GM19238 (cell line): ENCODE data around the gene PLEKHO1.

ENCODE experiments used
- DNase-seq: peaks from one replicate; pipeline ENCODE4 v3.0.0; 2011; ENCODE audit warnings: low spot score; ENCODE audit not compliant: insufficient read length

Gene PLEKHO1

DNA sequence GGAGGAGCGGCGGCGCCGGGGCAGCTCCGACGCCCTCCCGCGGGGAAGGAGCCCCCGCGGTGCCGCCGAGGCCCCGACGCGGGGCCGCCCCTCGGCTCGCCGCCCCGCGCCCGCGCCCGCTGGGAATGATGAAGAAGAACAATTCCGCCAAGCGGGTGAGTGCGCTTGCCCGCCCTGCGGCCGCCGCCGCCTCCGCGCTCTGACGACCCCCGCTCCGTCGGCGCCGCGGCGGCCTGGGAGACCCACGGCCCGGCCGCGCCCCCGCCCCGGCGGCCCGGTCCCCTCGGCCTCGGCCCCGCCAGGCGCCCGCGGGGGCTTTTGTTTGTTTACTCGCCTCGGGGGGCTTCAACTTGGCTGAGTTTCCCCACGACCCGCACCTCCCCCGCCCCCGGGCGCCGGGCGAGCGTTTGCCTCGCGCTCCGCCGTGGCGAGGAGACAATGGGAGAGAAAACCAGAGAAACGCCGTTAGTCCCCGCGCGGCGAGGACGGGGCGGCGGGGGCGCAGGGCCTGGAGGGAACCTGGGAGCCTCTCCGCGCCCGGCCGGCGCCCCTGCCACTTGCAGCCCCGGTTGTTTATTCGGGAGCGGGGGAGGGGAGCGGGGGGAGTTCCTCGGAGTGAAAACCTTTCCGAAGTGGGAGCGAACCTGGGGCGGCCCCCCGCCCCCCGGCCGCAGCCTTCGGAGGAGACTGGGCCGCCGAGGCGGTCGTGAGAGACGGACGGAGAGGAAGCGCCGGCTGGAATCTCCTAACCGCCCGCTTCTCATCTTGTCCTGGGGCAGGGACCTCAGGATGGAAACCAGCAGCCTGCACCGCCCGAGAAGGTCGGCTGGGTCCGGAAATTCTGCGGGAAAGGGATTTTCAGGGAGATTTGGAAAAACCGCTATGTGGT, 661 bp downstream of the PLEKHO1 start:
- DNase-seq: no peak

DNA sequence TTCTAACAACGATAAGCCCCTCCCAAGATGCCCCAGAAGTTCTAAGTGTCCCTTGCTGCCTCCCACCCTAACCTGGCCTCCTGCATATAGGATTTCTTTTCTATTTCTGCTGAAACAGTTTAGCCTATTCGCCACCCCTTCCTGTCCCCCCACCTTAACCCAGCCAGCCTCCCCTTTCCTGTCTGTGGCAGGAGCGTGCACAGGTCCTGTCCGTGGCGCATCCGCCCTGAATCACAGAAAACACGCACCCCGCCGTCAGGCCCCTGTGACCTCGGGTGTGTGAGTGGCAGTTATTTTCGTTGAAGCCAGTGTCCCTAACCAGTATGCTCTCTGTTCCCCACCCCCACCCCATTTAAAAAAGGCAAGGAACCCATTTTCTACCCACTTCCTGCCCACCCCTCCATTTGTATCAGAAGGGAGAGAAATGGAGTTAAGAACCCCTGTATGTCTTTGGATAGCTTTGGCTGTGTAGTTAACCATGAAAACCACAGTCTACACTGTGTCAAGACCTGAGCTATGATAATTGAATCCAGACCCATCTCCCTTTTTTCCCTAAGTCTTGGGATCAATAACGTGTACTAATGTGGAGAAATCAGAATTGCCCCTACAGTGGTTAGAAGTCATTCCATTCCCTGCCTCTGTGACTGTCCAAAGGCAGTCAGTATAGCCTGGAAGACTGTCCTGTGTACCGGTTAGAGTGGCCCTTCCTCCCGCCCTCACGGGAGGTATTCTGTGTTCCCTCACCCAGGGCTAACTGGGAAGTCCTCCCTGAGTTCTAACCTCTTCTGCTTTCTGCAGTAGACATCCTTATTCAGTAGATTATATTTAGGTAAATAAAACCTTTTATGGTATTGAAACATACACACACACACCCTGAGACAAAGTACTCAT, 1.8 kb downstream of the PLEKHO1 start:
- DNase-seq: peak; percentile 63

DNA sequence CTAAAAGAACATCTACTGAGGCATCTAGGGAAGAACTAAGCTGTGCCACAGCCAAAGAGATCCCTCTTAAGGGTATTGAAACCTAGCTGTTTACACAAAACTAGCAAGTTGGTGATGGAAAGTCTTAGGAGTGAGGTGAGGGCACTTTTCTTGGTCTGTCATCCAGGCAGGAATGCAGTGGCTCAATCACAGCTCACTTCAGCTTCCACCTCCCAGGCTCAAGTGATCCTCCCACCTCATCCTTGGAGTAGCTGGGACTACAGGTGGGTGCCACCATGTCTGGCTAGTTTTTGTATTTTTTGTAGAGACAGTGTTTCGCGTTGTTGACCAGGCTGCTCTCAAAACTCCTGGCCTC, 2.4 kb downstream of the PLEKHO1 start:
- DNase-seq: no peak

DNA sequence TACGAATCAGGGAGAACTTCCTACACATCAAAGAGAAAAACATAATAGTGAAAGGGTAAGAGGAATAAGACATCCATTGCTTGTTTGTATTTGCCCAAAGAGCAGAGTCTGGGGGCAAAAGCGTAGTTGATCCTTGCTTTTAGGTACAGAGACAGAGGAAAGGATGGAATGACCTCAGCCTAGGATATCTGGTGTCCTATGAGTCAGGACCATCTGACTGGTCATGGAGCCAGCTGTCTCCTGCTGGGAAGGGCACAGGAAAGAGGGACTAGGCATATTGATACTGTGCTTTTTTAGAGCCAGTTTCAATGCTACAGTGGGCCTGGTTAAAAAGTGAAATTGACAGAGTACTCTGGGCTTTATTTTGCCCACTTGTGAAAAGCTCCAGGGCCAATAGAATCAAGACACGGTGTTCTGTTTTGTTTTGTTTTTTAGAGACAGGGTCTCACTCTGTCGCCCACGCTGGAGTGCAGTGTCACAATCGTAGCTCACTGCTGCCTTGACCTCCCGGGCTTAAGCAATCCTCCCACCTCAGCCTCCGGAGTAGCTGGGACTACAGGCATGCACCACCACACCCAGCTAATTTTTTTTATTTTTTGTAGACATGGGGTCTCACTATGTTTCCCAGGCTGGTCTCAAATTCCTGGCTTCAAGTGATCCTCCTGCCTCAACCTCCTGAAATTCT, 3.2 kb downstream of the PLEKHO1 start:
- DNase-seq: no peak

DNA sequence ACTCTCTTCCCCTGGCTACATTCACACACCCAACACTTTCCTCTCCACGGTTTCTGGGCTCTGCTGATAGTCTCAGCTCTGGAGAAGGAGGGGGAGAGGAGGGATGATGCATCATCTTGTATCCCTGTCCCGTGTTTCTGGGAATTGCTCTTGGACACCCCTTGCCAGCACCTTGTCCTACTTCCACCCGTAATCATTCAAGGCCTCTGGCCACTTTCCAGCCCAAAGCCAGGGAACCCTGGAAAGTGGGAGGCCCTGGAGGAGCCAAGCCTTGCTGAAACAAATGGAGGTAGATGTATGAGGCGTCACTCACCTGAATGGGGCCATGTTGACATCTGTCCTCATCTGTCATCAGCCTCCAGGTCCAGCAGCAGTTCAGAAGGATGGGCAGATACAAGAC, 4.4 kb downstream of the PLEKHO1 start:
- DNase-seq: no peak

DNA sequence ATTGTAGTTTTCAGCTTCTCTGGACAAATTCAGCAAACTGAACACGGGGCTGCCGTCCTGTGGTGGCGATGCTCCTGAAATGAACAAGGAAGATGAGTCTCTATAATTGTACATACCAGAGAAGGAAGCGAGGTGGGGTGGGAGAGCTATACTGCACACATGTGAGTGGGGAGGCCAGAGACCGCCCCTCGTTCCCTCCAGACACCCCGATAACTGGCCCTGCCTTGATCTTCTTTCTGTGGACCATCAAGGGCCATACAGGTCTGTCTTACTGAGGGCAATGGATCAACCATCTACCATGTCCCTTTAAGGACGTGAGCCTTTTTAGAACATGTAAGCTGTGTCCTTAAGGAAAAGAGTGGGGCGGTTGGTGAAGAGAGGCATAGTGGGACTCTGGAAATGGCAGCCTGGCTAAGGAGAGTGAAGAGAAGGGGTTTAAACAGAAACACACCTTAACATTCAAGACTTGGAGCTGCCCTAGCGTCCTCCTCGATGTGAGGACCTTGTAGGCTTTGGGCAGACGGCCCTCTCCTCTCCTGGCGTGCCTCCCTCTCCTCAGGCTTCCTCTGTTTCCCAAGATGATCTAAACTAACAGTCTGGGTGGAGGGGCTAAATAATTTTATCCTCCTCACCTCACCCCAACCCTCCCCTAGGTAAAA, 5.8 kb downstream of the PLEKHO1 start:
- DNase-seq: no peak

DNA sequence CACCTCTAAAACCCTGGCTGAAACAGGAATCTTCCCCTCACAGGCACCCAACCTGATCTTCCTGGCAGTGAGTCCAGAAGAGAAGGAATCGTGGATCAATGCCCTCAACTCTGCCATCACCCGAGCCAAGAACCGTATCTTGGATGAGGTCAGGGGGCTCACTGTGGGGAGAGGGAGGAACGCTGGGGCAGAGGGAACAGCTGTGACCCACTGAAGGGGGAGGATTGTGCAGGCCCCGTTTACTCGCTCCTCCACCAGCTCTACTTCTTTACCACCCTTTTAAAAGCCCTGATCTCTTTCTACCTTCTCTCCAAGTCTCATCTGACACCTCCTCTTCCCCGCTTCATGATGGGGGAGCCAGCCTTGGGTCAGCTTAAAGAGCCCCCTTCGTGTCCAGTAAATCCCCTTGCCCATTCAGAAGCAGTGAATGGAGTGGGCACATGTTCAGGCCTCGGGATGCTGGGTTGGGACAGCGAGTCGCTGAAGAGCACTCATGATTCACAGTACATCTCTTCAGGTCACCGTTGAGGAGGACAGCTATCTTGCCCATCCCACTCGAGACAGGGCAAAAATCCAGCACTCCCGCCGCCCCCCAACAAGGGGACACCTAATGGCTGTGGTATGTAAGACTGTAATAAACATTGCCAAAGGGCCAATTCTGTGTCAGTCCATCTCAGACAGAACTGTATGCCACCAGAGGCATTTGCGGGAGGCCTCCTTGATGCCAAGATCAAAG, 7.3 kb downstream of the PLEKHO1 start:
- no peak for DNase-seq

DNA sequence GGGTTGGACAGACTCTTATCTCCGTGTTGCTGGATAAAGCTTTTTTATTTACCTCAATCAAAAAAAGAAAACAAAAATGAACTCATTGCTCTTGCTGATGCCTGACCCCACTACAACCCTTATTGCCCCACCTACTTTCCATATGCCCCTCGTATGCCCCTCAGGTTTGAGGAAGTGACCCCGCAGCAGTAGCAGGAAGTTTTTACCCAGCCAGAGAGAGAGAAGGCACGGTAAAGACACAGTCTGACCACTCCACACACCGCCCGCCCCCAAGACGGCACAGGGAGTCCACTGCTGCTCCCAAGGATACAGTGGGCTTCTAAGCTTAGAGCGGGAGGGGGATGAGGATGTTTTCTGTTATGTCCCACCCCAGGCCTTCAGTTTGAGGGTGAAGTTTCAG, 9.8 kb downstream of the PLEKHO1 start:
- no peak for DNase-seq

DNA sequence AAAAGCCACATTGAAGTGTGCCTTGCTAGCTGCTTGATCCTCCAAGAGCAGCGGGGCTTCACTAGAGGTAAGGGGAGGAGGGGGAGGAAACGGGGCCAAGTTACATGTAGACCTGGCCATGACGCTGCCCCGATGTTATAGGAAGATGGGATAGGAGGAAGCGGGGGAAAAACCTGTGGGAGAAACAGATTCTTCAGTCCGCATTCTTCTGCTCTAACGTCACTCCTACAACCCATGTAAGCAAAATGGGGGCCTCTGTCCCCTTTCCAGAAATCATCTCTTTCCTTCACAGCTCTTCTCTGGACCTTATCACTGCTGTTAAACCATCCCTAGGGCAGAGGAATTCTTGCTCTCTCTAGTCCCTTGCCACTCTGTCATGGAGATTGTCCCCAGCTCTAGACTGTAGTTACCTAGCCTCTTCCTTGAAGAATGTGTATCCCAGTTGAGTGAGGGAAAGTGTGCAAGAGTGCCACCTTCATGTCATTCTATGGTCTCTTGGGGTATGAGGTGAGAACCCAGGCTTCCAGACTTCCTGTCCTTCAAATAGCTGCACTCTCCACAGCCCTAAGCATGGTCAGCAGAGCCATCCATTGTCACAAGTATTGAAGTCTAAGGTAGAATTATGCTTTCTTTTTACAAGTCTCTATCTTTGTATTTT, 11.4 kb downstream of the PLEKHO1 start:
- DNase-seq: no peak

DNA sequence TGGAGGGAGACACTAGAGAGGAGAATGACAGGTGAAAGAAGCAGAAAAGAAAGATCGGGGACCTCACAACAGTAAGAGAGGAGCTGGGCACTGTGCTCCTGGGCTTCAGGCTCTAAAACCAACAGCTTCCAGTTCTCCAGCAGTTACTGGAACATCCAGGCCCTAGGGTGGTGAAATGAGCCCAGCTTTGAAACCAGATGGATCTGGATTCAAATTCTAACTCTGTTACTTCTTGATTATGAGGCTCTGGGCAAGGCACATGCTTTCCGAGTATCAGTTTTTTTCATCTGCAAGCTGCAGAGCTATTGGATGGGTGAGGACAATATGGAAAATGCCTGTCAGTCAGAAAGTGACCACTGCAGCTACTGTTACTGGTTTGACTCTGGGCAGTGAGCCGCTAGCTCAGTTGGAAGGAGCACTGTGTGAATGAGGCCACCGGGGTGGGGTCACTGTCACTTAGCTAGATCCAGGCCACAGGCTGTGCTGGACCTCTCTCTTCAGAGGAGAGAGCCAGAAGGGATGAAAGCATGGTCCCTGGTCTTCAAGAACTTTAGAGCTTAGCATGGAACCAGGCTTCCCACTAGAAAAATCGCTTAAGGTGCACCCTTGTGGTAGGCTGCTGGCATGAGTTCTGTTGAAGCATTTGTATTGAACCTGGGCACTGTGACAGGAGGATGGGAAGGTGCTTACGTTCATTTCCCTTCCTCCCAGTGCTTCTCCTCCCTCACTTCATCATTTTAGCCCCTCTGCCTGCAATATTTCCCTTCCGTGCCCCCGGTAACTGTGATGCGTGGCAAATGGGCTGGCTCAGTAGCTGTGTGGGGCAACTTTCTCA, 12.2 kb downstream of the PLEKHO1 start:
- no peak for DNase-seq

DNA sequence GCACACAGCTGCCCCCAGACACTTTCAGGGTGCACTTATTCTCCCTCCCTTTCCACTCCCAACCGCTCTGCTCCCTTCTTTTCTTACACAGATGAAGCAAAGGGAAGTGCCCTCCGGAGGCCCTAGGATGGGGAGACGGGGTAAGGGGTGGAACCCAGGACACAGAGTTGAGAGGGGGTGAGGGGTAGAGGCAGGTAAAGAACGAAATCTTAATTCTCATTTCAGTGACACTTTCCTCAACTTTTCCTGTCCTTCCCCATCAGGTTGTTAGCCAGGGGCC, 12.8 kb downstream of the PLEKHO1 start:
- no peak for DNase-seq

DNA sequence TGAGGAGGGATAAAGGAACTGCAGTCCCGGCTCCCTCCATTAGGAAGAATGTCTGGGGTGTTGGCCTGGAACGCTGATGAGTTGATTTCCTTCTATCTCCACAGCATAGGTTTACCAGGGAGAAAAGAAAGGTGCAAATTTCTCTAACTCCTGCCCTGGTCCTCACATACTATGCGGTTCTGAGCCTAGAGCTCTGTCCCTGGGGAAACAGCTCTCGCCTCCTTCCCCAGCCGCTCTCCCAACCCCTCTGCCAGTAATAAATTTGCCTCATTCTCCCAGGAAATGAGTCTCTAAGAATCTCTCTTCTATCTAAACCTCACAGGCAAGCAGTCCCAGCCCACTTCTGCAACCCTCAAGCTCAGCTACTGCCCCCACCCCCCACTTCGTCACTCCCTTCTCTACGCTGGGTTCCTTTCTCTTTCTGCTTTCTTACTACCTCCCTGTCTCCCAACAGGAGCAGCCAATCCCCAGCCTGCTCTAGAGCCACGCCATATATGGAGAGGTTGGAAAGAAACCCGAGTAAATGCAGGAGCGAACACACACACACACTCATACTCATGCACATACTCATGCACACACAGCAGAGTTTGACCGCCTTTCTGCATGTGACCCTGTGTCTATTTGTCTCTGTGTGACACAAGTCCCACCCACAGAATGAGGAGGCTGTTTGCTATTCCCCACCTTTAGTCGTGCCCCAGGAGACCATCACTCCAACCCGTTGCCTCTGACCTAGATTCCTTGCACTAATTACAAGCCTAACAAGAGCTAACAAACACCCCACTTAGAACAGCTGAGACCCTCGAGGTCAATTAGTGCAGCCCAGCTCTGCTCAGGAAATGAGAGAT, 13.4 kb downstream of the PLEKHO1 start:
- DNase-seq: peak; percentile 65

DNA sequence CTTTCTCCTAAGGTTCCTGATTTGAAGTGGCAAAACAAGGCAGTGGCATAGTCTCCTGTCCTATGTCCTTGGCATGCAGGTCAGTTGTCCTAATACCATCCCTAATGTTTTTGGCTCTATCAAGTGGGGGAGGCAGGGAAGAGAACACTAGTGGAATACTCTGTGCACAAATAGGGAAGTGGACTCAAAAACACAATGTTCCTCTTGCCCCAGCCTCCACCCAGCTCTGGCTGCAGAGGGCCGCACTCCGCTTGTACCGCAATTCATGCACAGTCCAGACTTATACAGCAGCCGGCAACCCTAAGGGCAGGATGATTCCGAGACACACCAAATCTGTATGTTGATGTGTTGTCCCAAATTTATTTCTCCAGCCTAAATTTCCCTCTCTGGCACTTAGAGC, 14.5 kb downstream of the PLEKHO1 start:
- DNase-seq: no peak

DNA sequence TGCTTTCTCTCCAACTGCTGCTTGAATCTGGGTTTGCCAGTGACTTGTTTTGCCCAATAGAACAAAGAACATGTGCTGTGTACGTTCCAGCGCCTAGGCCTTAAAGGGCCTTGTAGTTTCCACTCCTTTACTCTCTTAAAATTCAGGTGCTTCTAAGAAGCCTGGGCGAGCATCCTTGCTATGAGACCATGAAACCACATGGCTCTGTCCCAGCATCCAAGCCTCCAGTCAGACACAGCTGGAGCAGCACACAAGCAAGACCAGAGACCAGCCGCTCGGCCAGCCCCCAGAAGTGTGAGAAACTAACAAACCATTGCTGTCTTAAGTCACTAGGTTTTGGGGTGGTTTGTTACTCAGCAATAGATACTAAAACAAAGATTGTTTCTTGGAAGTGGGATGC, 15.1 kb downstream of the PLEKHO1 start:
- no peak for DNase-seq

DNA sequence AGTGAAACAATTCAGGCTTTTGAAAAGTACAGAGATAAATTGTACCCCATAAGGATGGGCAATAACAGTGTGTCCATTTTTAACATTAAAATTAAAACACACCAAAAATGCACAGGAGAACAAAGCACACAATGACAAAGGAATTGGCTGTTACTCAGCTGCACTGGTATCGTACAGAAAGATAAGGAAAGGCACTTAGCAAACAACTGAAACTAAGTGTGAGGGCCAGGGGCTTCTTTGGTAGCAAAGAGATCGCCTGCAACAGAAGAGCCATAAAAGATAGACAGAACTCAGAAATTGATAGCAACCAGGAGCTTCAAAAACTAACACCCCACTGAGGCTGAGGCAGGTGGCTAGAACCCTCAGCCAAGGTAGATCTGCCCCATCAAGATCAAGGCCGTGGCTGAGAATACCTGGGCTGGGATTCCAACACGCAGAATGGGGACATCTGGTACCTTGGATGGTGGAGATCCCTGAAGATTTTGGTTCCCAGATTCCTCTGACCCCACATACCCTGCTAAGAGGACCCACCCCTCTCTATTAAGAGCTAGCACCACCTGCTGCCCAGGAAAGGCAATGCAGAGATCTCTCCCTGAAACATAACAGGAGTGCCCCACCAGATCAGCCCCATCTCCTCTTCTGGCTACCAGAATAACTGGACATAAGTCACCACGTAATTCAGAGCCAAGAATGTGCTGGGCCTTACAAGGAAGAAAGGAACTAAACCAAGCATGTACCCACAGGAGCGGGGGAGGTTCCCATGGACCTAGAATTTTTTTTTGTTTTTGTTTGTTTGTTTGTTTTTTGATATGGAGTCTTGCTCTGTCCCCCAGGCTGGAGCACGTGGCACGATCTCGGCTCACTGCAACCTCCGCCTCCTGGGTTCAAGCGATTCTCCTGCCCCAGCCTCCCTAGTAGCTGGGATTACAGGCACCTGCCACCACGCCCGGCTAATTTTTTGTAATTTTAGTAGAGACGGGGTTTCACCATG, 16.2 kb downstream of the PLEKHO1 start:
- DNase-seq: no peak

DNA sequence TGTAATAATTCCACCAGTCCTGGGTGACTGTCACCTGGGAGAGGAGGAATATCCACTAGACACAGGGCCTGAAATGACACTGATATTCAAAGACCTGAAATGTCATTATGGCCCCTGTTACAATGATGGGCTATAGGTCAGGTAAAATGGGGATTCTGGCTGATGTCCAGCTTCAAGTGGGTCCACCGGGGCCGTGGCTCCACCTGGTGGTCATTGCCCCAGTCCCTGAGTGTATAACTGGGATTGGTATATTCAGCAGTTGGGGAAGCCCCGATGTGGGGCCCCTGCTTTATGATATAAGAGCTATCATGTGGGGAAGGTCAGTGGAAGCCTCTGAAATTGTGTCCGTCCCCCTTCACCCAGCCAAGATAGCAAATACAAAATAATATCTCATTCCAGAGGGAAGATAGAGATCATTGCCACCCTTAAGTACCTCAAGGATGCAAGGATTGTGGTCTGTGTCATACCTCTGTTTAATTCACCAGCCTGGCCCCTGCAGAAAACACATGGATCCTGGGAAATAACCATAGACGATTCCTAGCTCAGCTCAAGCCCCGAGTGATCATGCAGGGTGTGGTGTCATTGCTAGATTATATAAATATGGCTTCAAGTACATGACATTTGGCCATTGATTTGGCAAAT, 19.4 kb downstream of the PLEKHO1 start:
- DNase-seq: no peak

DNA sequence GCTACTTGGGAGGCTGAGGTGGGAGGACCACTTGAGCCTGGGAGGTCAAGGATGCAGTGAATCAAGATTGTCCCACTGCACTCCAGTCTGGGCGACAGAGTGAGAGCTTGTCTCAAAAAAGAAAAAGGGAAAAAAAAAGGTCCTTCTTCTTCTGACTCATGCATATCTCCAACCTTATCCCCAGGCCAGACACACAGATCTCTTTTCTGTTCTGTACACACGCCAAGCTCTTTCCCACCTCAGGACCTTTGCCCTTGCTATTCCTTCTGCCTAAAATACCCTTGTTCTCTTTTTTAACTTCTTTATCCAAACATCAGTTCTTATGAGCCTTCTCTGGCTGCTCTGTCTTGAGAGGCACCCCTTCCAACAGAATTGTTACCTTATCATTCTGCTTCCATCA, 22.1 kb downstream of the PLEKHO1 start:
- no peak for DNase-seq
